SHP77 treated with DMSO at 0.1 percent for 48 hours (cell line): ENCODE results near the gene C4B.
"Not testable (repeated sequence)": the region's sequence is repeated elsewhere in the genome, so short reads cannot be mapped to it uniquely, and the experiment has no call there.

Experiments used
- DNase-seq: peaks from one replicate; lab custom pipeline; 2025; lab: John Stamatoyannopoulos, UW

The C4B gene

GRCh38 chr6:31981744-31982143, 32.9 kb upstream of the C4B start, which contains the start of gene C4A:
C4A (plus strand) TSS chr6:31982057; CDS start chr6:31982108, 51 bp downstream.
- not testable (repeated sequence) for DNase-seq

DNA sequence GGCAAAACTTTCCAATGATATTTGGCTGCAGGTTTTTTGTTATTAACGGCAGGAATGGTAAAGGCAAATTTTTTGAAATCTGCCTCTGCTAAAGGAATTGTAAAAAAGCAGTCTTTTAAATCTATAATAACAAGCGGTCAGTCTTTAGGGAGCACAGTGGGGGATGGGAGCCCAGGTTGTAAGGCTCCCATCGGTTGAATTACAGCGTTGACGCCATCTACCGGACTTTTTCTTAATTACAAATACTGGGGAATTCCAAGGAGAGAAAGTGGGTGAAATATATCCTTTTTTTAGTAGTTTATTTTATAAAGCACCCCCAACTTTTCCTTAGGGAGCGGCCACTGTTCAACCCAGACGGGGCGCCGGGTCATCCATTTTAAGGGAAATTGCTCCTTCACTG, 25.2 kb upstream of the C4B start:
- not testable (repeated sequence) for DNase-seq

DNA sequence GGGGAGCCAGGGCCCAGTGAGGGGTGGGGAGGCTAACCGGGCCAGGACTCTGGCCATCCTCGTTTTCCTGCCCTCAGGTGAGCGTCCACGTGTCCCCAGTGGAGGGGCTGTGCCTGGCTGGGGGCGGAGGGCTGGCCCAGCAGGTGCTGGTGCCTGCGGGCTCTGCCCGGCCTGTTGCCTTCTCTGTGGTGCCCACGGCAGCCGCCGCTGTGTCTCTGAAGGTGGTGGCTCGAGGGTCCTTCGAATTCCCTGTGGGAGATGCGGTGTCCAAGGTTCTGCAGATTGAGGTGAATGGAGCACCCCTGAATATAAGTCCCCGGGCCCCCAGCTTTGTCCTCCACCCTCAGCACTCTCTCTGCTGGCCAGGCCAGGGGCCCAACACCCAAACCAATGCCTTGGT, 20.2 kb upstream of the C4B start:
- DNase-seq, result not testable (repeated sequence)

- not testable (repeated sequence) for DNase-seq
Observed at GRCh38 chr6:31996385-31996784, 18.2 kb upstream of the C4B start.

DNA sequence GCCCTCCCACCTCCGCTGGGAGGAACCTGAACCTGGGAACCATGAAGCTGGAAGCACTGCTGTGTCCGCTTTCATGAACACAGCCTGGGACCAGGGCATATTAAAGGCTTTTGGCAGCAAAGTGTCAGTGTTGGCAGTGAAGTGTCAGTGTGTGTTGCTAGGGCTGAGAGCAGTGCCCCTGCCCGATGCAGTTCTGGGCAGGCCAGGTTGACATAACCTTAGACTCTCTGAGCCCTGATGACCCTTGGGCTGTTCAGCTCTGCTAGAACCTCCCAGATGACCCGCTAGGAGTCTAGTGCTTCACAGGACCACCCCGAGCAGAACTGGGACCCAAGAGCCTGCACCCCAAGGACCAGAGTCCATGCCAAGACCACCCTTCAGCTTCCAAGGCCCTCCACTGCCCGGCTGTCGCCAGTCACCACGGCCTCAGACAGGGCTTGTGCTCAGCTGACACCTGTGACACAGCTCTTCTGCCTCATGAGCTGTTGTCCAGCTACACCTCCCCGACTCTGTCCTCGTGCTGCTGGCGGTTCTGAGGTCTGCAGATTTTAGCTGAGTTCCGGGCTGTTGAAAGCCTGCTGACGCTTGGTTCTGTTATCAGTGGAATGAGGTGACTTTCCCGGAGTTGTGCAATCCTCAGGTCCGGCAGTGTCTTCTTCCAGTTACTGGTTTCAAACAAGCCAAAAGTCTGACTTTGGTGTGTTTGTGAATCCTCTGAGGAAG, 11.9 kb upstream of the C4B start:
- DNase-seq, result not testable (repeated sequence)

- DNase-seq, result not testable (repeated sequence)
Observed at GRCh38 chr6:32003301-32003700, 11.3 kb upstream of the C4B start.

- not testable (repeated sequence) for DNase-seq
Observed at GRCh38 chr6:32004393-32004792, 10.2 kb upstream of the C4B start.

GRCh38 chr6:32004864-32005537, 9.6 kb upstream of the C4B start:
- DNase-seq, result not testable (repeated sequence)

GRCh38 chr6:32005538-32005880, 9.1 kb upstream of the C4B start:
- not testable (repeated sequence) for DNase-seq

GRCh38 chr6:32005991-32006529, 8.5 kb upstream of the C4B start:
- DNase-seq, result not testable (repeated sequence)

- not testable (repeated sequence) for DNase-seq
Observed at GRCh38 chr6:32007086-32007485, 7.5 kb upstream of the C4B start.

GRCh38 chr6:32008037-32008436, 6.6 kb upstream of the C4B start:
- DNase-seq, result not testable (repeated sequence)

DNA sequence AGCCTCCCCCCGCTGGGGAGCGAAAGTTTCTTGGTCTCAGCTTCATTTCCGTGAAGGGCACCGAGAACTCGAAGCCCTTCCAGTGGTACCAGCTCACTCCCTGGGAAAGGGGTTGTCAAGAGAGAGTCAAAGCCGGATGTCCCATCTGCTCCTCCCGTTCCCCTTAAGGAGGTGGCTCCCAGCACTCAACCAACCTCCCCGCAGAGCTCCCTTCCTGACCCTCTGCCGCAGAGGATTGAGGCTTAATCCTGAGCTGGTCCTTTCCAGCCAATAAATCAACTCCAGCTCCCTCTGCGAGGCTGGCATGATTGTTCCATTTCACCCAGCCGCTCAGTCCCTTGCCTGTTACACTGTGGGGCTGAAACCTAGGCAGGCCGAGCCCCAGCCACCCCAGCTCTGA, 6.0 kb upstream of the C4B start:
- DNase-seq, result not testable (repeated sequence)

GRCh38 chr6:32009537-32009936, 5.1 kb upstream of the C4B start:
- DNase-seq, result not testable (repeated sequence)

DNA sequence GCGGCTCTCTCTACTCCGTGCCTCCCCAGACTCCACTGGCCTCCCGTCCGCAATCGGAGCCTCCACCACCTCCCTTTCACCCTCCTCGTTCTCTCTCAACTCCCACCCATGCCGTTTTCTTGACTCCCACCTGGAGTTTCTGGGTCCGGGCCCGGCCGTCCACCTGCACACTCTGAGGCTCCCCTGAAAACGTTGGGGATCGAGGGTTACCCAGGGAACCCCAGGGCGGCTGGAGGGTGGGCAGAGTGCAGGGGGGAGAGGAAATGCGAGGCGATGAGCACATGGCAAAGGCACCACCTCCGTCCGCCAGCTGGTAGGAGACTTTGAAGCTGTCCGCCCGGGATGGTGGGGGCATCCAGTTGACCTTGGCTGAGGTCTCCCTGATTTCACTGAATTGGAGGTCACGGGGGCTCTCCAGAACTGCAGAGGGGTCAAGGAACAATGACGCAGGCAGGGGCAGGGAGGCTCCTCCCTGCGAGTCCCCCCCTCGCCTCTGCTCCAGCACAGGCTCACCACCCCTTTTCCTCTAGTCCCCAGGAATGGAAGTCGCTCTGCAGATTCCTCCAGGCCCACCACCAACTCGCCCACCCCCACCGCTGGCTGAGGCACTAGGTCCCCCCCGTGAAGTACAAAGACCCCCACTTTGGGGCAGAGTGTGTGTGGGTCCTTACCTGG, 3.6 kb upstream of the C4B start:
- DNase-seq, result not testable (repeated sequence)

GRCh38 chr6:32012941-32013617, 1.5 kb upstream of the C4B start:
- DNase-seq, result not testable (repeated sequence)

DNA sequence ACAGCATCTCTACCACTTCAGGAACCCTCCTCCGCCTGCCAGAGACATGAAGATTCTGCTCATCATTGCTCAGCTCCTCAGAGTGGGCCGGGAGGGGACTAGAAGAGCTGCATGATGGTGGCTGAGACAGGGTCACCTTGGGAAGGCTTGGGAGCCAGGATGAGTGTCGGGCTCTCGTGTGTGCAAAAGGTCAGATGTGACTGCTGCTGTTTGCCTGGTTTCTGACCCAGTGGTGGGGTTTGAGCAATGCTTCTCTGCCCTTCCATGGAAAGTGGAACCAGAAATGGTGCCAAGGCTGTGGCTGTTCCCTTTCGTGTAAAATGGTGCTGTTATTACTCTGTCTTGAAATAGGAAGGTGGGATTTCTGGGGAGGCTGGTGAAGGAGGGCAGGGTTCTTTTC, 857 bp upstream of the C4B start:
- not testable (repeated sequence) for DNase-seq

- DNase-seq, result not testable (repeated sequence)
Observed at GRCh38 chr6:32022100-32022499, 7.5 kb downstream of the C4B start.

GRCh38 chr6:32028631-32029030, 14.0 kb downstream of the C4B start:
- DNase-seq, result not testable (repeated sequence)

DNA sequence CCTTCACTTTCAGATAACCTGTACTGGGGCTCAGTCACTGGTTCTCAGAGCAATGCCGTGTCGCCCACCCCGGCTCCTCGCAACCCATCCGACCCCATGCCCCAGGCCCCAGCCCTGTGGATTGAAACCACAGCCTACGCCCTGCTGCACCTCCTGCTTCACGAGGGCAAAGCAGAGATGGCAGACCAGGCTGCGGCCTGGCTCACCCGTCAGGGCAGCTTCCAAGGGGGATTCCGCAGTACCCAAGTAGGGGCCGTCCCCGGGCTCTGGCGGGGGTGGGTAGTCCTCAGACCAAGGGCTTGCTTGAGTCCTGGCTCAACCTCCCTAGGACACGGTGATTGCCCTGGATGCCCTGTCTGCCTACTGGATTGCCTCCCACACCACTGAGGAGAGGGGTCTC, 15.0 kb downstream of the C4B start:
- DNase-seq, result not testable (repeated sequence)

DNA sequence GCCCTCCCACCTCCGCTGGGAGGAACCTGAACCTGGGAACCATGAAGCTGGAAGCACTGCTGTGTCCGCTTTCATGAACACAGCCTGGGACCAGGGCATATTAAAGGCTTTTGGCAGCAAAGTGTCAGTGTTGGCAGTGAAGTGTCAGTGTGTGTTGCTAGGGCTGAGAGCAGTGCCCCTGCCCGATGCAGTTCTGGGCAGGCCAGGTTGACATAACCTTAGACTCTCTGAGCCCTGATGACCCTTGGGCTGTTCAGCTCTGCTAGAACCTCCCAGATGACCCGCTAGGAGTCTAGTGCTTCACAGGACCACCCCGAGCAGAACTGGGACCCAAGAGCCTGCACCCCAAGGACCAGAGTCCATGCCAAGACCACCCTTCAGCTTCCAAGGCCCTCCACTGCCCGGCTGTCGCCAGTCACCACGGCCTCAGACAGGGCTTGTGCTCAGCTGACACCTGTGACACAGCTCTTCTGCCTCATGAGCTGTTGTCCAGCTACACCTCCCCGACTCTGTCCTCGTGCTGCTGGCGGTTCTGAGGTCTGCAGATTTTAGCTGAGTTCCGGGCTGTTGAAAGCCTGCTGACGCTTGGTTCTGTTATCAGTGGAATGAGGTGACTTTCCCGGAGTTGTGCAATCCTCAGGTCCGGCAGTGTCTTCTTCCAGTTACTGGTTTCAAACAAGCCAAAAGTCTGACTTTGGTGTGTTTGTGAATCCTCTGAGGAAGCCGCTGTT, 20.9 kb downstream of the C4B start:
- not testable (repeated sequence) for DNase-seq
